Uterus (tissue), 2 donors: Measurements from ENCODE around the gene PLEKHG4B.
"Not testable (repeated sequence)": the region's sequence is repeated elsewhere in the genome, so short reads cannot be mapped to it uniquely, and the experiment has no call there.

Source experiments
- POLR2A ChIP-seq, 2 donors: fragments of 450-650 bp; IDR thresholded peaks; one replicate each; pipeline ENCODE4 v1.6.1; 2016; ENCODE audit warnings: antibody characterized with exemption in 2 of 2, mild to moderate bottlenecking in 1 of 2, moderate library complexity in 1 of 2
- TF ChIP-seq, protein P1 (sequence below), 4 experiments: fragments of 200-600 bp in 2 of 4; fragments of 450-650 bp in 2 of 4; sonication (generic) in 2 of 4; IDR thresholded peaks; one replicate each; pipeline ENCODE4 v1.5.1; 2016 to 2019; ENCODE audit warnings: antibody characterized with exemption in 4 of 4, mild to moderate bottlenecking in 2 of 4, moderate library complexity in 1 of 4

DNA sequence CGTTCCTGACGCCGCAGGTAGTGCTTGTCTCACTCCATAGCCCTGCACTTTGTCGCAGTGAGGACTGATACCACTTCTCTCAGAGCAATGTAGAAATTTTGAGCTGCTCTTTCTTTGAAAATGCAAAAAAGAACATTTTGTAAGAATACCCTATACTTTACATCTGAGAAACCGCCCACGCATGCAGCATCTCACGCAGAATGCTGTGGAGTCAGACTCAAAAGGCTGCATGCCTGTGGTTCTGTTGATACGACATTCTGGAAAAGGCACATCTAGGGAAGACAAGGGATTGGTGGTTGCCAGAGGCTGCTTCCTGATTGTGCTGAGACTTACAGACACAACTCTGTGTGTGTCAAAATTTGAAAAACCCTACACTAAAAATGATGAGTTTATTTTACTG is 146.0 kb downstream of the PLEKHG4B start:
- TF ChIP-seq, protein P1, sequence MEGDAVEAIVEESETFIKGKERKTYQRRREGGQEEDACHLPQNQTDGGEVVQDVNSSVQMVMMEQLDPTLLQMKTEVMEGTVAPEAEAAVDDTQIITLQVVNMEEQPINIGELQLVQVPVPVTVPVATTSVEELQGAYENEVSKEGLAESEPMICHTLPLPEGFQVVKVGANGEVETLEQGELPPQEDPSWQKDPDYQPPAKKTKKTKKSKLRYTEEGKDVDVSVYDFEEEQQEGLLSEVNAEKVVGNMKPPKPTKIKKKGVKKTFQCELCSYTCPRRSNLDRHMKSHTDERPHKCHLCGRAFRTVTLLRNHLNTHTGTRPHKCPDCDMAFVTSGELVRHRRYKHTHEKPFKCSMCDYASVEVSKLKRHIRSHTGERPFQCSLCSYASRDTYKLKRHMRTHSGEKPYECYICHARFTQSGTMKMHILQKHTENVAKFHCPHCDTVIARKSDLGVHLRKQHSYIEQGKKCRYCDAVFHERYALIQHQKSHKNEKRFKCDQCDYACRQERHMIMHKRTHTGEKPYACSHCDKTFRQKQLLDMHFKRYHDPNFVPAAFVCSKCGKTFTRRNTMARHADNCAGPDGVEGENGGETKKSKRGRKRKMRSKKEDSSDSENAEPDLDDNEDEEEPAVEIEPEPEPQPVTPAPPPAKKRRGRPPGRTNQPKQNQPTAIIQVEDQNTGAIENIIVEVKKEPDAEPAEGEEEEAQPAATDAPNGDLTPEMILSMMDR (IDR thresholded peaks at IDR 0.05), result not testable (repeated sequence)
- TF ChIP-seq POLR2A (IDR thresholded peaks at IDR 0.05), result not testable (repeated sequence)
